ENCODE measurements around the gene NPAS2. TPM values are rescaled to one million over a fixed set of nuclear protein-coding genes. Genes with fewer than 3 reads are reported as not detected.
A peak's percentile ranks its signal among the peaks of the same experiment; 100 is the strongest.

The NPAS2 gene
- total RNA-seq, 6 donors from 2014 or later, result 13.8 to 52.5 (median 23.0) TPM

- H3K27me3 ChIP-seq, result no peaks in the 10 kb centered on the region
- H3K36me3 ChIP-seq, result peaks cover 2 to 60% (median 25%) of the 10 kb centered on the region in 4 donors
- no peaks in the 10 kb centered on the region for H3K9me3 ChIP-seq
- TF ChIP-seq, protein P1, sequence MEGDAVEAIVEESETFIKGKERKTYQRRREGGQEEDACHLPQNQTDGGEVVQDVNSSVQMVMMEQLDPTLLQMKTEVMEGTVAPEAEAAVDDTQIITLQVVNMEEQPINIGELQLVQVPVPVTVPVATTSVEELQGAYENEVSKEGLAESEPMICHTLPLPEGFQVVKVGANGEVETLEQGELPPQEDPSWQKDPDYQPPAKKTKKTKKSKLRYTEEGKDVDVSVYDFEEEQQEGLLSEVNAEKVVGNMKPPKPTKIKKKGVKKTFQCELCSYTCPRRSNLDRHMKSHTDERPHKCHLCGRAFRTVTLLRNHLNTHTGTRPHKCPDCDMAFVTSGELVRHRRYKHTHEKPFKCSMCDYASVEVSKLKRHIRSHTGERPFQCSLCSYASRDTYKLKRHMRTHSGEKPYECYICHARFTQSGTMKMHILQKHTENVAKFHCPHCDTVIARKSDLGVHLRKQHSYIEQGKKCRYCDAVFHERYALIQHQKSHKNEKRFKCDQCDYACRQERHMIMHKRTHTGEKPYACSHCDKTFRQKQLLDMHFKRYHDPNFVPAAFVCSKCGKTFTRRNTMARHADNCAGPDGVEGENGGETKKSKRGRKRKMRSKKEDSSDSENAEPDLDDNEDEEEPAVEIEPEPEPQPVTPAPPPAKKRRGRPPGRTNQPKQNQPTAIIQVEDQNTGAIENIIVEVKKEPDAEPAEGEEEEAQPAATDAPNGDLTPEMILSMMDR (IDR thresholded peaks at IDR 0.05), result peak; percentile 69 to 83 (median 80)
- TF ChIP-seq POLR2A (IDR thresholded peaks at IDR 0.05), result no peak
- 37 to 42% methylated on average over 5 of the region's 5 CpGs for WGBS, 2 donors
- ATAC-seq (ENCODE audit: low FRiP score in 2 of 2) (peak in 1 of 2 donors; percentile 70), DNase-seq (no peak)
- H3K4me3 ChIP-seq, result no peak overlapping the region
- H3K4me1 ChIP-seq, result no peaks in the 10 kb centered on the region
- peak overlapping the region in 1 of 4 donors; percentile 3 for H3K27ac ChIP-seq
Measured at GRCh38 chr2:101012706-101013181, 192.8 kb downstream of the NPAS2 start.

DNA sequence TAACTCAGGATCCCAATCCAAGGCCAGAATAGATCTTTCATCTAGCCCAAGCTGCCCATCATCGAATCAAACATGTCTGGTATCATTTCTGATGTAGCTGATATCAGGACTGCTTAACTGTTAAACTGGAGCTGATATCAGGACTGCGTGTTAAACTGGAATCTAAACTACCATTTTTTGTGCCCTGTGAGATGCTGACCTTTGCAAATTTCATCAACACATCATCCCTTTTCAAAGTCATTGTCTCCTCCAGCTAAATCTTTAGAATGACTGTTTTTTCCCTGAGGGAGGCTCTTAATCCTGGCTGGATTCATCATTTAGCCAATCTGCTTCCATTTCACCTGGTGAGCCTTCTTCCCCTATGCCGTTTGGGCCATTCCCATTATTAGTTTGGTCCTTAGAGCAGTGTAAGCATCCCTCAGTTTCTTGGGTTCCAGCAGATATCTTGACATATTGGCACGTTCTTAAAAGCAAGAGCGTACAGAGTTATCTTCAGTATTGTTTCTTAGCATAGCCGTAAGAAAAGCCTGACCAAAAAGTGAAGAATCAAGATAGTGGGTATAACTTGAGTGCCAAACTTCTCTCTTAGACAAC is 194.4 kb downstream of the NPAS2 start:
- TF ChIP-seq EP300 (IDR thresholded peaks at IDR 0.05) (no peak), POLR2AphosphoS5 (IDR thresholded peaks at IDR 0.05) (no peak), POLR2A (IDR thresholded peaks at IDR 0.05) (no peak)
- TF ChIP-seq, protein P1 (IDR thresholded peaks at IDR 0.05), result no peak
- ATAC-seq (ENCODE audit: low FRiP score in 2 of 2) (no peak), DNase-seq (no peak)
- Histone ChIP-seq H3K27ac (no peak overlapping the region), H3K36me3 (peaks cover 0 to 56% (median 18%) of the 10 kb centered on the region in 4 donors), H3K4me1 (no peaks in the 10 kb centered on the region), H3K4me3 (no peak overlapping the region), H3K27me3 (no peaks in the 10 kb centered on the region), H3K9me3 (no peaks in the 10 kb centered on the region)
- 92 to 94% methylated on average over 6 of the region's 6 CpGs for WGBS, 2 donors

GRCh38 chr2:101017371-101017770 is 197.4 kb downstream of the NPAS2 start:
- no peak for DNase-seq
- H3K36me3 ChIP-seq, result peaks cover 3 to 56% (median 22%) of the 10 kb centered on the region in 4 donors
- no peak overlapping the region for H3K4me3 ChIP-seq
- no peaks in the 10 kb centered on the region for H3K9me3 ChIP-seq
- H3K27me3 ChIP-seq, result no peaks in the 10 kb centered on the region
- no peaks in the 10 kb centered on the region for H3K4me1 ChIP-seq
- no peak for ATAC-seq (ENCODE audit: low FRiP score in 2 of 2)
- 80 to 93% methylated on average over 3 of the region's 3 CpGs for WGBS, 2 donors
- H3K27ac ChIP-seq, result no peak overlapping the region
- TF ChIP-seq POLR2AphosphoS5 (IDR thresholded peaks at IDR 0.05), result no peak
- no peak for TF ChIP-seq POLR2A (IDR thresholded peaks at IDR 0.05)
- no peak for TF ChIP-seq EP300 (IDR thresholded peaks at IDR 0.05)
- TF ChIP-seq, protein P1 (IDR thresholded peaks at IDR 0.05), result no peak

GRCh38 chr2:101018934-101019333 is 199.0 kb downstream of the NPAS2 start:
- Histone ChIP-seq H3K36me3 (peaks cover 3 to 58% (median 23%) of the 10 kb centered on the region in 4 donors), H3K27ac (no peak overlapping the region), H3K4me3 (no peak overlapping the region), H3K9me3 (no peaks in the 10 kb centered on the region), H3K4me1 (no peaks in the 10 kb centered on the region), H3K27me3 (no peaks in the 10 kb centered on the region)
- DNase-seq, result no peak
- ATAC-seq (ENCODE audit: low FRiP score in 2 of 2), result no peak
- WGBS, 2 donors, result 68 to 74% methylated on average over 6 to 8 of the region's 8 CpGs
- no peak for TF ChIP-seq POLR2AphosphoS5 (IDR thresholded peaks at IDR 0.05)
- no peak for TF ChIP-seq POLR2A (IDR thresholded peaks at IDR 0.05)
- TF ChIP-seq, protein P1 (IDR thresholded peaks at IDR 0.05), result no peak
- TF ChIP-seq EP300 (IDR thresholded peaks at IDR 0.05), result no peak

GRCh38 chr2:101022221-101022620 is 202.3 kb downstream of the NPAS2 start:
- peaks cover 8 to 72% (median 30%) of the 10 kb centered on the region in 4 donors for H3K36me3 ChIP-seq
- WGBS, 2 donors, result 88 to 91% methylated on average over 15 to 16 of the region's 16 CpGs
- no peaks in the 10 kb centered on the region for H3K9me3 ChIP-seq
- no peaks in the 10 kb centered on the region for H3K4me1 ChIP-seq
- no peak for TF ChIP-seq POLR2A (IDR thresholded peaks at IDR 0.05)
- TF ChIP-seq EP300 (IDR thresholded peaks at IDR 0.05), result no peak
- TF ChIP-seq POLR2AphosphoS5 (IDR thresholded peaks at IDR 0.05), result no peak
- TF ChIP-seq, protein P1 (IDR thresholded peaks at IDR 0.05), result no peak
- H3K27ac ChIP-seq, result no peak overlapping the region
- DNase-seq (no peak), ATAC-seq (ENCODE audit: low FRiP score in 2 of 2) (no peak)
- no peaks in the 10 kb centered on the region for H3K27me3 ChIP-seq
- H3K4me3 ChIP-seq, result no peak overlapping the region

Measured in upper lobe of left lung (tissue), 6 donors.